ENCODE results near the gene DISC1.

Gene DISC1

DNA sequence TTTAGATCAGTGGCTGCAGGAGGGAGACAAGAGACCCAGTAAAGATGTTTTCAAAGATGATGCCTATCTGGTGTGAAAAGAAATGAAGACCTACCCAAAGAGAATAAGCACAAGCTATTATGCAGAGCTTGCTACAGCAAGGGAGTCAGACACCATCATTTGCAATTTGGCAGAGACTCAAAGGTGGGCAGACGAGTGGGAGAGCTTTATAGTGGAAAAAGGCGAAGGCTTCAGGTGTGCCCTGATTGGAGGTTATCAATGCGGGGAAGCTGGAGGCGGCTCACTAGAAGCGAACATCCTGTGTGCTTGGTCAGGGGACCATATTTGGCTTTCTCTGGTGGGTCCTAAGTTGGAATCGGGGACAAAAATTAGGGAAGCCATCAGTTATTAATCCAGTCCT, 183.8 kb downstream of the DISC1 start:
- no peak for DNase-seq (ENCODE audit: low read depth in 2 of 2)

- no peak for DNase-seq (ENCODE audit: low read depth in 2 of 2)
Measured at GRCh38 chr1:231814021-231814420, 187.4 kb downstream of the DISC1 start.

GRCh38 chr1:231814521-231814920, 187.9 kb downstream of the DISC1 start:
- no peak for DNase-seq (ENCODE audit: low read depth in 2 of 2)

DNA sequence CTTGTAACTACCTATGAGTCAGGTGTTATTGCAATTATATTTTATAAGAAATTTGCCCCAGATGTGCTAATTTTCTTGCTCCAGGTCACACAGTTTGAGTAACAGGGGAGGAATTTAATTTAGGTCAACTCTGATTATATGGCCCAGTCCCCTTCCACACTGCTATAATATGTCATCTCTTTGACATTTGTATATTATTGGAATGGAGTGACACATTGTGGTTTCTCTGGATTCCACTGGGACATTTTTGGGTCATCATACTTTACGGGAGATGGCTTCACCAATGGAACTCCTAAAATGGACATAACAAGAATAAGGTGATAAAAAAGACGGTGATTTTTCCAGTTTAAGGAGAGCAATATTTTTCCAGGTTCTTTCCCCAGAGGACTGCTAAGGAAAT, 191.2 kb downstream of the DISC1 start:
- DNase-seq (ENCODE audit: low read depth in 2 of 2): no peak

GRCh38 chr1:231818337-231818736, 191.7 kb downstream of the DISC1 start:
- DNase-seq (ENCODE audit: low read depth in 2 of 2): no peak

- DNase-seq (ENCODE audit: low read depth in 2 of 2): no peak
Measured at GRCh38 chr1:231821281-231821680, 194.7 kb downstream of the DISC1 start.

DNA sequence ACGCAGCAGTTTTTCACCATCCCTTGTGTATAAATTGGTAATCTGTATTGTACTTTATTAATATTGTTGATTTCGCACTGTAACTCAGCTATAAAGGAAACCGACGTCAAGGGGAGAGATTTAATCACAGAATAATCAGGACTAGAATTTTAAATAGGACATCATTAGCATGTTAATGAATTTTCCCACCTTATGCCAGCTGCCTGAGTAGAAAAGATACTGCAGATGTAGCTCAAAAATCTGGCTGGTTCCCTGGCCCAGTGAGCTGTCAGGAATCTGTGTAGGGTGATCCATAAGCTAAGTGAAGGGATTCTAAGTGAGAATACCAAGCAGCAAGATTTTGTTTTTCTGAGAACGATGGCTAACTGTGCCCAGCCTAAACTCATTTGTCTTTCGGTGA, 195.5 kb downstream of the DISC1 start:
- DNase-seq (ENCODE audit: low read depth in 2 of 2): no peak

DNA sequence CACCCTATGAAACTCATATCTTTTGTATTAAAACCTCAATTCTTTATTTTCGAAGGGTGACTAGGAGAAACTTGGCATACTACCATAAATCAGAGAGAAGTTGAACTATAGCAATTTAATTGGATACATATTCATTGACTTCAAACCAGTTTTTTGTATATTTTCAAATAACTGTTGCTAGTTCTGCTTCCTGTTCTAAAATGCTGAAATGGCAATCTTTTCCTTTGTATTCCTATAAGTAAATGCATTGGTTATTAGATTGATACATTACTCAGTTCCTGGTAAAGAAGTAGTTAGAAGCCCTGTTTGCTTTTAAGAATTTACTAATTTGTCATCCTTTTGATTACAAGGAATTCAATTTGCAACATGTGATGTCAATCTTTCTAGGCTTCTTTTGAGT, 200.0 kb downstream of the DISC1 start:
- DNase-seq (ENCODE audit: low read depth in 2 of 2): no peak

GRCh38 chr1:231827337-231828105, 200.9 kb downstream of the DISC1 start:
- no peak for DNase-seq (ENCODE audit: low read depth in 2 of 2)

- DNase-seq (ENCODE audit: low read depth in 2 of 2): no peak
Measured at GRCh38 chr1:231828182-231828920, 201.8 kb downstream of the DISC1 start.

- DNase-seq (ENCODE audit: low read depth in 2 of 2): no peak
Measured at GRCh38 chr1:231829332-231829731, 202.7 kb downstream of the DISC1 start.

- DNase-seq (ENCODE audit: low read depth in 2 of 2): no peak
Measured at GRCh38 chr1:231836227-231836893, 209.8 kb downstream of the DISC1 start.

DNA sequence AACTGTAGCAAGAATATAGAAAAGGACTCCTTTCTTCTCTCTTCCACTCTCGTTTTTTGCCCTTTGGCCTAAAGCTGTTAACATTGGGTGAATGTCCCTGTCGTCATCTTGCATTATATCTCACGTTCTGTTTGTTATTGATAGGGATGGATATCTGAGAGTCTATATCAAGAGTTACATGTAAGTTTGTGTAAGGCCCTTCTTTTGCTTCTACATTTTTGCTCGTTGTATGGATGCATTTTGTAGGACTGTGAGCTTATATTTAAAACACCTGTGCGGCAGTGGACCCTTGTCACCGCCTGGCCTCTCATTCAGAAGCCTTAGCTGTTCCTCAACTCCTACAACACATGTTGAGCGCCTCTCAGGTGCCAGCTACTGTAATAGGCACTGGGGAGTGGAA, 211.9 kb downstream of the DISC1 start:
- no peak for DNase-seq (ENCODE audit: low read depth in 2 of 2)

DNA sequence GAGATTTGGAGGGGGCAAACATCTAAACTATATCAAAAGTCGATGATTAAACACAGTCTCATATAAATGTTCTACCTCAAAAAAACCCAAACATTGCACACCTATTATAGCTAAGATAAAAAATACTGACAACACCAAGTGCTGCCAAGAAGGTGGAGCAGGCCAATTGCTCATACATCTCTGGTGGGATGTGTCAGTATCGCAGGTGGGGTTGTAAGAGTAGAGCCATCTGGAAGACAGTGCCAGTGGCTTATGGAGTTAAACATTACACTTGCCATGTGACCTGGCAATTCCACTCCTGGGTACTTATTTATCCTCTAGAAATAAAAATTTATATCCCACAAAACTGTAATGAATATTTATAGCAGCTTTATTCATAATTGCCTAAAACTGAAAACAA, 213.4 kb downstream of the DISC1 start:
- DNase-seq (ENCODE audit: low read depth in 2 of 2): no peak

DNA sequence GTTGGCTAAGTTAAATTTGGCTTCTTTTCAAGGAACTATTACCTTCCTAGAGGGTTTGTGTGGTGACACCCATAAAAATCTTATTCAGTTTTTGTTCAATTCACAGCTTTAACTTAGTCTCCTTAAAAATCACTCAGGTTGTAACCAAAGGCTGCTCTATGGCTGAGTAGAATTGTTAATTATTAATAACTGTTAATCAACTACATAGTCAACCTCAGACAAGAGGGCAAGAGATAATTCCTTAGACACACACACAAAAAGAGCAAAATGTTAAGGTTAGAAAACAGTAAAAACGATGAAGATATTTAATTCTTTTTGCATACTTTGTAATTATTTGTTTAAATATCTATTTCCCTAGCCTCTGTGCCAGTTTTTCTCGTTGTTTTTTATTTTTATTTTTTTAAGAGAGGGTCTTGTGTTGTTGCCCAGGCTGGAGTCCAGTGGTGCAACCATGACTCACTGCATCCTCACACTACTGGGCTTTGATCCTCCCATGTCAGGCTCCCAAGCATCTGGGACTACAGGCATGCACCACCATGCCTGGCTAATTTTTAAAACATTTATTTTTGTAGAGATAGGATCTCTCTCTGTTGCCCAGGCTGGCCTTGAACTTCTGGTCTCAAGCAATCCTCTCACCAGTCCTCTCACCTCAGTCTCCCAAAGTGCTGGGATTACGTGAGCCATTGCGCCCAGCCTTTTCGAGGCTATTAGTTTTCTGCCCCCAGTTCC, 215.2 kb downstream of the DISC1 start:
- DNase-seq (ENCODE audit: low read depth in 2 of 2): no peak

GRCh38 chr1:231842441-231842840, 215.9 kb downstream of the DISC1 start:
- DNase-seq (ENCODE audit: low read depth in 2 of 2): no peak

- DNase-seq (ENCODE audit: low read depth in 2 of 2): no peak
Measured at GRCh38 chr1:231844986-231845502, 218.5 kb downstream of the DISC1 start.

DNA sequence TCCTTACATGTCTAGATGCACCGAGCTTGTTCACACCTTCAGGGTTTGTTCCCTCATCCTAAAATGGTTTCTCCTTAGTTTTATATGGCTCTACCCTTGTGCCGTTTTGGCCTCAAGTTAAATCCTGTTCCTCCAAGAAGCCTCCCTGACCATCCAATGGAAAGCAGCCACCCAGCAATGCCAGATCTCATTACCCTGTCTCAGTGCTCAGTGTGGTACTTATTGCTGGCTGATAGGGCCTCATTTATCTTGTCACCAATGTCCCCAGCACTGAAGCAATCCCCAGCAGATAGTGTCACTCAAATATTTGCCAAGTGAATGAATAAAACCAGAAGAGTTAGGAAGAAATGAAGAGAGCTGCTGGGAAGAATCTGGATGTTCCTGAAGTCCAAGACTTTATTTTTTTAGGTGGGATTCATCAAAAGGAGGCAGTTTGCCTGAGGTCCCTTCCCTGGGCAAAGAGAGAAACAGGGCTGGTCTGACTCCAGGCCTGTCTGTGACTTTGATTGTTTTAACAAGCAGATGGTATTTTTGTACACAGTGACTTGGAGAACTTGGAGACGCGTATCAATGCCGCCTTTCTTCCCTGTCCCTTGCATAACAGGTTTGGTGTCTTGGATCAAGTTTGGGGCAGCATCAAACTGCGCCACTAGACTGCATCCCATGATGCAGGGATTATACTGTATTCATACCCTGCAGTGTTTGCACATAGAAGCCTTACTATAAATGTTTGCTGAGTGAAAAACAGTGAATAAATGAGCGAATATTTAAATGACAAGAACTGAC, 221.2 kb downstream of the DISC1 start:
- DNase-seq (ENCODE audit: low read depth in 2 of 2): no peak

DNA sequence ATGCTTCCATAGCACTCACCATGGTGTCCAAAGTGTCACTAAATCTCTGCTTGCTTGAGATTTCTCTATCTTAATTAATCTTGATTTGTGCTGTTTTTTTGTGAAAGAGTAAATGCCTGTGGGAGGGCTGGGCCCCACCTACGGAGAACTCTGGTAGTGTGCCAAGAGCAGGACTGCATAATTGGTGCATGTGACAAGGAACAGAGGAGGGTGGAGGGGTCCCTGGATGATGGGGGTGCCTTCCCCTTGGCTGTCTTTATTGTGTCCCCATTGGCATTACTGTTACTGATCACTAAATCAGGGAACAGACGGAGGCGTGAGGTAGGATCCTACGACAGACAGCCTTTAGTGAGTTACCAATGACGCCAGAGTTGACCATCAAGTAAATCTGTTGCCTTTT, 223.4 kb downstream of the DISC1 start:
- no peak for DNase-seq (ENCODE audit: low read depth in 2 of 2)

GRCh38 chr1:231850786-231851185, 224.2 kb downstream of the DISC1 start:
- no peak for DNase-seq (ENCODE audit: low read depth in 2 of 2)

GRCh38 chr1:231853588-231854207, 227.1 kb downstream of the DISC1 start:
- DNase-seq (ENCODE audit: low read depth in 2 of 2): no peak

Measured in stimulated activated CD4-positive, alpha-beta T cell treated with anti-CD3 and anti-CD28 coated beads, Interleukin-12 subunit alpha, Interleukin-12 subunit beta, amount 100 ng/mL, for 24 hours (primary cell).